K562 (cell line): Measurements from ENCODE around the gene EFNA1. TPM values are rescaled to one million over a fixed set of nuclear protein-coding genes. Genes with fewer than 3 reads are reported as not detected.

Experiments used
- AFF4 ChIP-seq: sonication (generic); formaldehyde crosslinking; IDR thresholded peaks from 2 replicates; pipeline ENCODE4 v1.8.0; 2023; ENCODE audit warnings: mild to moderate bottlenecking, missing genetic modification reagents
- ATF2 ChIP-seq: sonication (generic); formaldehyde crosslinking; IDR thresholded peaks from 2 replicates; pipeline ENCODE4 v1.8.1; 2022; ENCODE audit warnings: missing genetic modification reagents
- ERF ChIP-seq: fragments of 450-650 bp; formaldehyde crosslinking; IDR thresholded peaks from 2 replicates; pipeline ENCODE4 v1.4.0; 2020; ENCODE audit warnings: mild to moderate bottlenecking, mixed read lengths
- FOSL1 ChIP-seq: fragments of 200-800 bp; sonication (Bioruptor generic); conservative IDR thresholded peaks from 2 replicates; pipeline ENCODE4 v1.6.1; 2016; ENCODE audit warnings: missing genetic modification characterization, missing compliant biosample characterization
- GTF2E2 ChIP-seq: fragments of 200-800 bp; sonication (Bioruptor generic); IDR thresholded peaks from 2 replicates; pipeline ENCODE4 v1.6.1; 2016; ENCODE audit warnings: missing genetic modification characterization, missing compliant biosample characterization
- GTF3C2 ChIP-seq: IDR thresholded peaks from 3 replicates; pipeline ENCODE4 v1.6.1; 2011; ENCODE audit warnings: borderline replicate concordance, mild to moderate bottlenecking, moderate library complexity; ENCODE audit not compliant: insufficient read length; ENCODE audit errors: extremely low read depth
- HDAC1 ChIP-seq, 2 experiments: fragments of 450-650 bp; IDR thresholded peaks; 2 replicates each; pipeline ENCODE4 v1.6.1; 2016 to 2017; ENCODE audit warnings: inconsistent platforms in 1 of 2, mild to moderate bottlenecking in 1 of 2, moderate library complexity in 1 of 2
- HNRNPH1 ChIP-seq: fragments of 200-400 bp; formaldehyde crosslinking; optimal IDR thresholded peaks from 2 replicates; pipeline ENCODE3; 2017; ENCODE audit warnings: low read depth, mild to moderate bottlenecking, low read length, moderate library complexity
- POLR2AphosphoS2 ChIP-seq: IDR thresholded peaks from 2 replicates; pipeline ENCODE4 v1.6.1; 2012; ENCODE audit warnings: low read length, improper control_type of control experiment
- ZFP30 ChIP-seq: fragments of 250-450 bp; sonication (Bioruptor Pico); IDR thresholded peaks from 2 replicates; pipeline ENCODE4 v1.8.0; 2022; ENCODE audit warnings: moderate library complexity, mild to moderate bottlenecking, inconsistent platforms, borderline replicate concordance
- ZFX ChIP-seq: sonication (generic); formaldehyde crosslinking; IDR thresholded peaks from 2 replicates; pipeline ENCODE4 v1.8.0; 2022; ENCODE audit warnings: mild to moderate bottlenecking, missing genetic modification reagents, moderate library complexity
- ZNF511 ChIP-seq: sonication (generic); formaldehyde crosslinking; IDR thresholded peaks from 2 replicates; pipeline ENCODE4 v1.8.0; 2022; ENCODE audit warnings: mild to moderate bottlenecking, missing genetic modification reagents
- ZNF592 ChIP-seq: fragments of 450-650 bp; IDR thresholded peaks from 2 replicates; pipeline ENCODE4 v1.6.1; 2017; ENCODE audit warnings: antibody characterized with exemption, mild to moderate bottlenecking
- polyA plus RNA-seq, 8 experiments: library from polyadenylated mRNA; depleted of rRNA in 4 of 8; stranded (reverse) in 5 of 8; unstranded in 3 of 8; fragments of >200 nt; fragmentation: Nextera tagmentation in 2 of 8; fragmentation: Illumina TruSeq in 1 of 8; extraction: Ambion mirVana in 2 of 8; extraction: Trizol in 1 of 8; gene quantifications; 2 replicates each; pipeline versions ENCODE4 v1.2.1 to v1.2.3, GENCODE V29; 2011 to 2014; ENCODE audit warnings: inconsistent platforms in 1 of 8, missing spikeins in 1 of 8
- total RNA-seq, 7 experiments: library from RNA; depleted of rRNA in 6 of 7; stranded (reverse); fragments of >200 nt in 6 of 7; fragmentation: Illumina TruSeq in 2 of 7; extraction: Trizol in 2 of 7; gene quantifications; 2 replicates each; pipeline versions ENCODE4 v1.2.1 to v1.2.3, GENCODE V29; 2011 to 2021; ENCODE audit warnings: low replicate concordance in 1 of 7

Gene EFNA1
- total and polyA plus RNA-seq, 9 of the 15 experiments (the other 6 are each of a cell fraction or from before 2014, with no cell fraction given), result 2.1 to 9.3 (median 3.0) TPM

- TF ChIP-seq AFF4 (CRISPR knock-in tag), result 0 out of 2 replicates have a peak, but pooled peaks have one; percentile 17
- no peak for TF ChIP-seq HNRNPH1
- TF ChIP-seq POLR2AphosphoS2, result no peak
- TF ChIP-seq ERF (CRISPR knock-in tag), result no peak
- no peak for TF ChIP-seq ZNF592
- TF ChIP-seq GTF3C2, result no peak
- peak; percentile 8; the same call in 1 of the 2 replicates for TF ChIP-seq FOSL1 (tag)
- TF ChIP-seq ZFX (CRISPR knock-in tag), result peak; percentile 57; the same call in 1 of the 2 replicates
- TF ChIP-seq ZNF511 (CRISPR knock-in tag), result 0 out of 2 replicates have a peak, but pooled peaks have one; percentile 14
- TF ChIP-seq ATF2 (CRISPR knock-in tag), result no peak
- TF ChIP-seq HDAC1 (IDR thresholded peaks at IDR 0.05), result peak in 1 of 2 experiments; percentile 82; a peak in 1 of 4 replicates
- TF ChIP-seq GTF2E2 (tag), result no peak
- no peak for TF ChIP-seq ZFP30 (CRISPR knock-in tag)
Measured at GRCh38 chr1:155084722-155085503, 42.8 kb upstream of the EFNA1 start (continued).
